HepG2 (cell line): ENCODE results near the gene SYNE2. TPM values are rescaled to one million over a fixed set of nuclear protein-coding genes. Genes with fewer than 3 reads are reported as not detected.

ENCODE experiments used
- ATAC-seq: fragments of 200-7000 bp; cut with Tn5 transposase; 3 replicates; pipeline ENCODE4 v1.9.1; 2020; ENCODE audit warnings: mild to moderate bottlenecking, moderate library complexity
- BruUV-seq: library from RNA; stranded (reverse); fragments of 400-500 nt; replicated peaks from 2 replicates; lab custom pipeline; 2021; lab: Mats Ljungman, UMichigan
- CTCF ChIA-PET: fragments of 300-600 bp; formaldehyde crosslinking; extraction: SDS; loops from one replicate; lab custom pipeline; 2021; ENCODE audit warnings: low total read pairs, inconsistent platforms, low intra/inter-chr PET ratio; lab: Yijun Ruan, JAX
- POLR2A ChIA-PET: fragments of 350-600 bp; sonication (Branson Sonifier 250); formaldehyde crosslinking; loops from one replicate; lab custom pipeline; 2020; ENCODE audit warnings: antibody characterized with exemption, inconsistent platforms; lab: Yijun Ruan, JAX
- DNase-seq: peaks from one replicate; pipeline ENCODE4 v3.0.0-alpha.2; 2015; ENCODE audit warnings: low spot score
- FAIRE-seq: peaks from 3 replicates; lab custom pipeline; 2011; peaks lifted over from hg19 to GRCh38; lab: Jason Lieb, UNC
- H2AFZ ChIP-seq: one replicate; pipeline ENCODE4 v1.6.1; 2011; ENCODE audit warnings: low read length, inconsistent platforms
- H3K27ac ChIP-seq: fragments of 300-600 bp; 3 replicates; pipeline ENCODE4 v1.8.0; 2011; ENCODE audit warnings: mixed run types, mild to moderate bottlenecking, mixed read lengths, low read length, inconsistent platforms; ENCODE audit not compliant: insufficient read depth; ENCODE audit errors: extremely low read length
- H3K27me3 ChIP-seq, 2 experiments: fragments of 200-600 bp in 1 of 2; 2 replicates in 1 of 2; 3 replicates in 1 of 2; pipeline versions ENCODE4 v1.6.0 to v1.8.0; 2011; ENCODE audit warnings: low read length in 2 of 2, mild to moderate bottlenecking in 2 of 2, moderate library complexity in 2 of 2, inconsistent platforms in 1 of 2; ENCODE audit not compliant: insufficient read depth in 2 of 2, control insufficient read depth in 1 of 2
- H3K36me3 ChIP-seq, 2 experiments: fragments of 200-600 bp in 1 of 2; replicated peaks in 1 of 2; 2 replicates in 1 of 2; 3 replicates in 1 of 2; pipeline versions ENCODE4 v1.5.1 to v1.8.0; 2011; ENCODE audit warnings: low read length in 2 of 2, inconsistent platforms in 1 of 2; ENCODE audit not compliant: insufficient read depth in 2 of 2, control insufficient read depth in 1 of 2
- H3K4me1 ChIP-seq: 2 replicates; pipeline ENCODE4 v1.5.1; 2012; ENCODE audit warnings: low read length, inconsistent platforms; ENCODE audit not compliant: insufficient read depth
- H3K4me2 ChIP-seq: 2 replicates; pipeline ENCODE4 v1.6.0; 2011; ENCODE audit warnings: low read depth, low read length, inconsistent platforms
- H3K4me3 ChIP-seq, 3 experiments: fragments of 200-600 bp in 1 of 3; sonication (generic), shearing (Covaris generic) in 1 of 3; replicated peaks in 1 of 3; 2 replicates each; pipeline ENCODE4 v1.5.1; 2011 to 2016; ENCODE audit warnings: low read length in 3 of 3, inconsistent platforms in 2 of 3, low read depth in 2 of 3, mild to moderate bottlenecking in 2 of 3, control low read depth in 1 of 3, mixed read lengths in 1 of 3; ENCODE audit not compliant: insufficient read depth in 1 of 3
- H3K79me2 ChIP-seq: one replicate; pipeline ENCODE4 v1.6.1; 2011; ENCODE audit warnings: low read length, inconsistent platforms; ENCODE audit not compliant: insufficient read depth
- H3K9ac ChIP-seq: 2 replicates; pipeline ENCODE4 v1.6.0; 2011; ENCODE audit warnings: mild to moderate bottlenecking, low read depth, low read length, inconsistent platforms; ENCODE audit not compliant: insufficient read depth
- H3K9me3 ChIP-seq: 2 replicates; pipeline ENCODE4 v1.5.1; 2012; ENCODE audit warnings: mild to moderate bottlenecking, low read length
- H4K20me1 ChIP-seq: 2 replicates; pipeline ENCODE4 v1.6.0; 2011; ENCODE audit warnings: inconsistent platforms, mild to moderate bottlenecking, low read length, moderate library complexity; ENCODE audit not compliant: insufficient read depth
- ATRX ChIP-seq: sonication (generic); formaldehyde crosslinking; IDR thresholded peaks from 2 replicates; pipeline ENCODE4 v1.4.0; 2020; ENCODE audit warnings: missing genetic modification reagents, borderline replicate concordance
- FOXA1 ChIP-seq, 2 experiments: fragments of 450-650 bp in 1 of 2; sonication (generic) in 1 of 2; formaldehyde crosslinking in 1 of 2; IDR thresholded peaks; 2 replicates each; pipeline versions ENCODE4 v1.4.0 to v1.6.1; 2016 to 2020; ENCODE audit warnings: missing genetic modification reagents in 1 of 2
- GFI1 ChIP-seq: sonication (generic); formaldehyde crosslinking; IDR thresholded peaks from 2 replicates; pipeline ENCODE4 v1.5.0; 2020; ENCODE audit warnings: missing genetic modification reagents, mild to moderate bottlenecking, borderline replicate concordance
- HDAC1 ChIP-seq: sonication (generic); formaldehyde crosslinking; IDR thresholded peaks from 2 replicates; pipeline ENCODE4 v1.5.1; 2020; ENCODE audit warnings: mild to moderate bottlenecking, missing genetic modification reagents
- JUNB ChIP-seq: sonication (generic); formaldehyde crosslinking; IDR thresholded peaks from 2 replicates; pipeline ENCODE4 v1.8.0; 2022; ENCODE audit warnings: missing genetic modification reagents, mild to moderate bottlenecking, borderline replicate concordance
- MED1 ChIP-seq: sonication (generic); formaldehyde crosslinking; IDR thresholded peaks from 2 replicates; pipeline ENCODE4 v1.4.0; 2020; ENCODE audit warnings: missing genetic modification reagents
- MEF2D ChIP-seq: sonication (generic); formaldehyde crosslinking; IDR thresholded peaks from 2 replicates; pipeline ENCODE4 v1.5.1; 2020; ENCODE audit warnings: mild to moderate bottlenecking, missing genetic modification reagents
- NFE2 ChIP-seq: sonication (generic); formaldehyde crosslinking; IDR thresholded peaks from 2 replicates; pipeline ENCODE4 v1.4.0; 2020; ENCODE audit warnings: missing genetic modification reagents
- NFE2L1 ChIP-seq: sonication (generic); formaldehyde crosslinking; IDR thresholded peaks from 2 replicates; pipeline ENCODE4 v1.4.0; 2020; ENCODE audit warnings: missing genetic modification reagents, mild to moderate bottlenecking, borderline replicate concordance
- RXRB ChIP-seq: IDR thresholded peaks from 2 replicates; pipeline ENCODE4 v1.6.1; 2016; ENCODE audit warnings: borderline replicate concordance, missing genetic modification reagents, missing compliant biosample characterization
- SNAPC5 ChIP-seq: sonication (generic); formaldehyde crosslinking; IDR thresholded peaks from 2 replicates; pipeline ENCODE4 v1.8.1; 2023; ENCODE audit warnings: mild to moderate bottlenecking, missing genetic modification reagents, borderline replicate concordance
- UBTF ChIP-seq: sonication (generic); formaldehyde crosslinking; IDR thresholded peaks from 2 replicates; pipeline ENCODE4 v1.4.0; 2020; ENCODE audit warnings: mild to moderate bottlenecking, missing genetic modification reagents
- ZNF616 ChIP-seq: sonication (generic); formaldehyde crosslinking; IDR thresholded peaks from 2 replicates; pipeline ENCODE4 v1.5.0; 2020; ENCODE audit warnings: low read depth, mild to moderate bottlenecking, missing genetic modification reagents
- ZNF75D ChIP-seq: sonication (generic); formaldehyde crosslinking; IDR thresholded peaks from 2 replicates; pipeline ENCODE4 v1.8.1; 2023; ENCODE audit warnings: missing genetic modification reagents, mild to moderate bottlenecking, borderline replicate concordance
- ZNF775 ChIP-seq: sonication (generic); formaldehyde crosslinking; IDR thresholded peaks from 2 replicates; pipeline ENCODE4 v1.4.0; 2020; ENCODE audit warnings: missing genetic modification reagents, mild to moderate bottlenecking, moderate library complexity, borderline replicate concordance
- ZSCAN21 ChIP-seq: sonication (generic); formaldehyde crosslinking; IDR thresholded peaks from 2 replicates; pipeline ENCODE4 v1.8.0; 2022; ENCODE audit warnings: mild to moderate bottlenecking, missing genetic modification reagents, moderate library complexity, borderline replicate concordance
- ZUFSP ChIP-seq: sonication (generic); formaldehyde crosslinking; IDR thresholded peaks from 2 replicates; pipeline ENCODE4 v1.9.0; 2021; ENCODE audit warnings: missing genetic modification reagents, mild to moderate bottlenecking, borderline replicate concordance
- WGBS: methylation state at CpG from one replicate; pipeline ENCODE4 v1.1.6; 2017; ENCODE audit warnings: low lambda C conversion rate; 5-methylcytosine and 5-hydroxymethylcytosine counted together
- in situ Hi-C: cut with HindIII; loops from 2 replicates; pipeline ENCODE4 v1.10.0; 2017; ENCODE audit warnings: low pct_unique_long_range_greater_than_20kb; ENCODE audit not compliant: extremely low pct_ligation_motif_present
- intact Hi-C: fragments of 100-400 bp; cut with micrococcal nuclease; formaldehyde crosslinking; loops from one replicate; pipeline ENCODE4 v1.10.0; 2022; ENCODE audit not compliant: unreplicated experiment
- polyA plus RNA-seq, 8 experiments: library from polyadenylated mRNA; depleted of rRNA in 3 of 8; stranded (reverse) in 7 of 8; unstranded in 1 of 8; fragments of >200 nt; fragmentation: Illumina TruSeq in 4 of 8; extraction: Trizol in 4 of 8; gene quantifications; 2 replicates each; pipeline versions ENCODE4 v1.2.1 to v1.2.3, GENCODE V29; 2011 to 2016; ENCODE audit warnings: low read depth in 4 of 8, missing spikeins in 1 of 8, mixed read lengths in 1 of 8; ENCODE audit not compliant: insufficient read depth in 1 of 8
- total RNA-seq, 5 experiments: library from RNA; depleted of rRNA; stranded (reverse); fragments of >200 nt; fragmentation: Illumina TruSeq; extraction: Trizol; gene quantifications; 2 replicates each; pipeline ENCODE4 v1.2.3, GENCODE V29; 2016; ENCODE audit warnings: low read depth in 1 of 5

Gene SYNE2
- total and polyA plus RNA-seq, 2 of the 13 experiments (the other 11 are each of a cell fraction or from before 2014, with no cell fraction given): 6.2 to 13.3 TPM

GRCh38 chr14:63996016-63996415 is 143.2 kb downstream of the SYNE2 start:
- POLR2A ChIA-PET: no interaction called here
- in situ Hi-C loops: no loop called here

GRCh38 chr14:63996625-63997220 is 143.9 kb downstream of the SYNE2 start:
- in situ Hi-C loops: no loop called here
- H3K36me3 ChIP-seq: no peaks in the 10 kb centered on the region; a peak in 2 of 5 replicates
- H3K4me1 ChIP-seq: no peaks in the 10 kb centered on the region
- H3K4me3 ChIP-seq: no peak overlapping the region
- ATAC-seq: no peak
- H3K9me3 ChIP-seq: no peaks in the 10 kb centered on the region
- WGBS: 93% methylated on average over 10 of the region's 10 CpGs
- H3K79me2 ChIP-seq: no peaks in the 10 kb centered on the region
- H2AFZ ChIP-seq: no peak overlapping the region
- BruUV-seq: no TSS peak
- no peak overlapping the region for H3K9ac ChIP-seq
- POLR2A ChIA-PET: no interaction called here
- H3K27me3 ChIP-seq: no peaks in the 10 kb centered on the region
- CTCF ChIA-PET: no interaction called here
- no peak for FAIRE-seq
- H3K4me2 ChIP-seq: no peak overlapping the region
- DNase-seq: no peak
- H4K20me1 ChIP-seq: no peaks in the 10 kb centered on the region
- intact Hi-C loops: loop anchor here (10.0 kb wide), 1 partner anchor 142 kb away; the partner anchor contains the start of gene SYNE2
- H3K27ac ChIP-seq: no peak overlapping the region
- no peak for TF ChIP-seq HDAC1 (CRISPR knock-in tag)
- no peak for TF ChIP-seq ZNF616 (CRISPR knock-in tag)
- TF ChIP-seq MEF2D (CRISPR knock-in tag): no peak
- no peak for TF ChIP-seq ZNF75D (CRISPR knock-in tag)
- no peak for TF ChIP-seq RXRB (CRISPR knock-in tag)
- no peak for TF ChIP-seq ATRX (CRISPR knock-in tag)
- TF ChIP-seq UBTF (CRISPR knock-in tag): no peak
- no peak for TF ChIP-seq ZUFSP (CRISPR knock-in tag)
- no peak for TF ChIP-seq GFI1 (CRISPR knock-in tag)
- TF ChIP-seq FOXA1 (IDR thresholded peaks at IDR 0.05): no peak
- no peak for TF ChIP-seq FOXA1 (CRISPR knock-in tag; IDR thresholded peaks at IDR 0.05)
- no peak for TF ChIP-seq ZNF775 (CRISPR knock-in tag)

More at GRCh38 chr14:63996016-63996415, 143.2 kb downstream of the SYNE2 start:
- Histone ChIP-seq H3K79me2 (no peaks in the 10 kb centered on the region), H3K36me3 (no peaks in the 10 kb centered on the region; a peak in 2 of 5 replicates), H3K27me3 (no peaks in the 10 kb centered on the region), H3K27ac (no peak overlapping the region), H2AFZ (no peak overlapping the region), H3K9me3 (no peaks in the 10 kb centered on the region), H3K4me2 (no peak overlapping the region), H3K9ac (no peak overlapping the region), H4K20me1 (no peaks in the 10 kb centered on the region), H3K4me3 (no peak overlapping the region)
- no peak for FAIRE-seq
- WGBS: 87% methylated on average over 4 of the region's 4 CpGs
- intact Hi-C loops: loop anchor here (10.0 kb wide), 1 partner anchor 141 kb away; the partner anchor contains the start of gene SYNE2
- CTCF ChIA-PET: no interaction called here
- BruUV-seq: no TSS peak
- no peak for ATAC-seq
- TF ChIP-seq MED1 (CRISPR knock-in tag) (no peak), NFE2 (CRISPR knock-in tag) (no peak), ZSCAN21 (no peak), SNAPC5 (CRISPR knock-in tag) (no peak), NFE2L1 (no peak), JUNB (CRISPR knock-in tag) (no peak)
- TF ChIP-seq, all 625 proteins: peak for 0
- no peaks in the 10 kb centered on the region for H3K4me1 ChIP-seq
- no peak for DNase-seq
